ENCODE measurements around the gene TMUB2.

DNA sequence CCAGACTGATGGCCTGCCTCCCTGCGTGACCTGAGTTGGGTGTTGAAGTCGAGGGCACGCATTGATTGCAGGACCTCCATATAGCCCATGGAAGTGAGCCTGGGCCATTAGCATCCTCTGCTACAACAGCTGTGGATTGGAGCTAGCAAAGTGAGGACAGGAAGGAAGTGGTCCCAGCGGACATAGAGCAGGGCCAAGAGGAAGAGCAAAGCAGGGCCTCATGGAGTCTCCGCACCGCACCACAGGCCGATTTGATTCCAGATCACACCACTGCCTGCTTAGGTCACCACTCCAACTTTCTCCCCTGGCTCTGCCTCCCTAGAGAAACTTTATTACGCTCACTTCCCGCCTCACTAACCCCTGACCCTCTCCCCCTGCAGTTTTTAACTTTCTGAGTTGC is 43.4 kb downstream of the TMUB2 start:
- TF ChIP-seq, protein P1, sequence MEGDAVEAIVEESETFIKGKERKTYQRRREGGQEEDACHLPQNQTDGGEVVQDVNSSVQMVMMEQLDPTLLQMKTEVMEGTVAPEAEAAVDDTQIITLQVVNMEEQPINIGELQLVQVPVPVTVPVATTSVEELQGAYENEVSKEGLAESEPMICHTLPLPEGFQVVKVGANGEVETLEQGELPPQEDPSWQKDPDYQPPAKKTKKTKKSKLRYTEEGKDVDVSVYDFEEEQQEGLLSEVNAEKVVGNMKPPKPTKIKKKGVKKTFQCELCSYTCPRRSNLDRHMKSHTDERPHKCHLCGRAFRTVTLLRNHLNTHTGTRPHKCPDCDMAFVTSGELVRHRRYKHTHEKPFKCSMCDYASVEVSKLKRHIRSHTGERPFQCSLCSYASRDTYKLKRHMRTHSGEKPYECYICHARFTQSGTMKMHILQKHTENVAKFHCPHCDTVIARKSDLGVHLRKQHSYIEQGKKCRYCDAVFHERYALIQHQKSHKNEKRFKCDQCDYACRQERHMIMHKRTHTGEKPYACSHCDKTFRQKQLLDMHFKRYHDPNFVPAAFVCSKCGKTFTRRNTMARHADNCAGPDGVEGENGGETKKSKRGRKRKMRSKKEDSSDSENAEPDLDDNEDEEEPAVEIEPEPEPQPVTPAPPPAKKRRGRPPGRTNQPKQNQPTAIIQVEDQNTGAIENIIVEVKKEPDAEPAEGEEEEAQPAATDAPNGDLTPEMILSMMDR (conservative IDR thresholded peaks at IDR 0.05 in 1 of 2, IDR thresholded peaks at IDR 0.05 in 1 of 2; ENCODE audit: low read depth in 1 of 2, low read length in 2 of 2), result no peak
- no peak for TF ChIP-seq EZH2 (IDR thresholded peaks at IDR 0.05; ENCODE audit: low read length, missing control alignments)

Data from fibroblast of lung (primary cell).